HG03139 (cell line): ENCODE measurements around the gene SLC39A1.
"Not testable (repeated sequence)": the region's sequence is repeated elsewhere in the genome, so short reads cannot be mapped to it uniquely, and the experiment has no call there.

ENCODE experiments used
- ATAC-seq: cut with Tn5 transposase; IDR thresholded peaks from one replicate; pipeline ENCODE4 v1.9.1; 2021; ENCODE audit not compliant: unreplicated experiment

Gene SLC39A1

GRCh38 chr1:153932156-153933131 lies 30.9 kb downstream of the SLC39A1 start:
- ATAC-seq = no peak

GRCh38 chr1:153929981-153930948 lies 33.1 kb downstream of the SLC39A1 start:
- no peak for ATAC-seq

GRCh38 chr1:153929426-153929825 lies 33.9 kb downstream of the SLC39A1 start:
- ATAC-seq = no peak

GRCh38 chr1:153928791-153929341 lies 34.5 kb downstream of the SLC39A1 start:
- ATAC-seq = no peak

GRCh38 chr1:153928245-153928644 lies 35.1 kb downstream of the SLC39A1 start:
- no peak for ATAC-seq

GRCh38 chr1:153926405-153926804 lies 36.9 kb downstream of the SLC39A1 start:
- no peak for ATAC-seq

GRCh38 chr1:153922972-153923925 lies 40.1 kb downstream of the SLC39A1 start, which contains the start of gene GATAD2B:
GATAD2B (minus strand) TSS chr1:153922972; CDS start chr1:153828347, 94,625 bp downstream.
- peak; percentile 88 for ATAC-seq

GRCh38 chr1:153922076-153922971 lies 41.0 kb downstream of the SLC39A1 start:
- ATAC-seq = peak; percentile 18

GRCh38 chr1:153921803-153922075 lies 41.6 kb downstream of the SLC39A1 start:
- ATAC-seq = no peak

- no peak for ATAC-seq
These were observed 42.1 kb downstream of the SLC39A1 start for GRCh38 chr1:153921080-153921802.

GRCh38 chr1:153919876-153920852 lies 43.2 kb downstream of the SLC39A1 start:
- no peak for ATAC-seq

- ATAC-seq = no peak
These were observed 47.0 kb downstream of the SLC39A1 start for GRCh38 chr1:153916297-153916696.

- ATAC-seq = no peak
These were observed 51.0 kb downstream of the SLC39A1 start for GRCh38 chr1:153912349-153912748.

GRCh38 chr1:153910560-153910959 lies 52.8 kb downstream of the SLC39A1 start:
- not testable (repeated sequence) for ATAC-seq
